Vagina (tissue), 2 donors: Measurements from ENCODE around the gene CD164L2. TPM values are rescaled to one million over a fixed set of nuclear protein-coding genes. Genes with fewer than 3 reads are reported as not detected.
A peak's percentile ranks its signal among the peaks of the same experiment; 100 is the strongest.

Experiments
- DNase-seq, 2 donors: peaks; one replicate each; pipeline ENCODE4 v3.0.0-alpha.2; 2017; ENCODE audit errors: extremely low spot score in 2 of 2
- H3K27ac ChIP-seq: fragments of 200-600 bp; sonication (generic); one replicate; pipeline ENCODE4 v1.5.1; 2019
- H3K27me3 ChIP-seq: fragments of 200-600 bp; sonication (generic); one replicate; pipeline ENCODE4 v1.5.1; 2019
- H3K36me3 ChIP-seq, 2 donors: fragments of 200-600 bp; sonication (generic); one replicate each; pipeline ENCODE4 v1.5.1; 2017 to 2019
- H3K4me1 ChIP-seq: fragments of 200-600 bp; sonication (generic); one replicate; pipeline ENCODE4 v1.5.1; 2019
- H3K4me3 ChIP-seq, 2 donors: fragments of 200-600 bp; sonication (generic); 1 replicate in 1 of 2; 2 replicates in 1 of 2; pipeline ENCODE4 v1.5.1; 2016 to 2019
- H3K9me3 ChIP-seq: fragments of 200-600 bp; sonication (generic); one replicate; pipeline ENCODE4 v1.5.1; 2019
- CTCF ChIP-seq, 3 experiments: fragments of 450-650 bp in 2 of 3; fragments of 200-600 bp in 1 of 3; sonication (generic) in 1 of 3; IDR thresholded peaks; one replicate each; pipeline ENCODE4 v1.5.1; 2017 to 2019; ENCODE audit warnings: antibody characterized with exemption in 3 of 3, mild to moderate bottlenecking in 2 of 3, moderate library complexity in 2 of 3
- POLR2A ChIP-seq, 2 donors: fragments of 450-650 bp; IDR thresholded peaks; one replicate each; pipeline ENCODE4 v1.6.1; 2017; ENCODE audit warnings: antibody characterized with exemption in 2 of 2, mild to moderate bottlenecking in 2 of 2, moderate library complexity in 2 of 2
- POLR2AphosphoS5 ChIP-seq, 2 donors: sonication (generic); formaldehyde crosslinking; IDR thresholded peaks; one replicate each; pipeline ENCODE4 v1.9.0; 2017; ENCODE audit warnings: antibody characterized with exemption in 2 of 2, mild to moderate bottlenecking in 2 of 2, low read depth in 1 of 2; ENCODE audit not compliant: insufficient read depth in 1 of 2
- intact Hi-C: fragments of 100-400 bp; cut with DNase I; formaldehyde crosslinking; loops from one replicate; pipeline ENCODE4 v1.15.1; 2023
- total RNA-seq: library from RNA; depleted of rRNA; stranded (reverse); fragments of >200 nt; gene quantifications from one replicate; pipeline ENCODE4 v1.2.3, GENCODE V29; 2016

CD164L2 gene
- total RNA-seq, 1 donor from 2014 or later = 7.6 TPM

- peak overlapping the region; percentile 77 for H3K27ac ChIP-seq
Measured at GRCh38 chr1:27379564-27380122, 3.5 kb downstream of the CD164L2 start.

DNA sequence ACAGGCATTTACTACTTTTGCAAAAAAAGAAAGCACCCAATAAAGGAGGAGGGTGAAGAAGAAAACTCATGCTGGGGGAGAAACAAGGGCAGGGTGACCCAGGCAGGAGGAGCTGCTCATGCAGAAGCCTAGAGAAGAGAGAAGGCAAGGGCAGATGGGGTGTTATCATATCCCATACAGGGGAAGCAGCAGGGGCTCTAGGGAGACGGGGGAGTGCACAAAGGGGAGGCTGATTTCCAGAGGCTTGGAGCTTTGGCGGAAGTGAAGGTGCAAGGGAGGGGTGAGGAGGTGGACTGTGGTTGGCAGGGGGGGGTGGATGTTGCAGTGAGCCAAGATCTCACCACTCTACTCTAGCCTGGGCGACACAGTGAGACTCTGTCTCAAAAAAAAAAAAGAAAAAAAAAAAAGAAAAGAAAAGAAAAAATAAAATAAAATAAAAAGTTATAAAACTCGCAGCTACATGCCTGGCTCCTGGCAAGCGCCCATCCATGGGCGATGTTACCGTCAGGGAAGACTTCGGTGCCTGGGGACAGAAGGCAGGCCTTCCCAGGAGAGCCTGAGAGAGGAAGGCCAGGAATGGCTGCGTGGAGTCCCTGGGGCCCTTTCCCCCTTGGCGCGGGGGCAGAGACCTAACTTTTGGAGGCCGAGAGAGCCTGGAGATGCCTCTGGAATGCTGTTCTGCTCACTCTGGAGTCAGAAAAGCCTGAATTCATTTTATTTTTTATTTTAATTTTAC is 5.2 kb downstream of the CD164L2 start:
- intact Hi-C loops = no loop called here
- no peaks in the 10 kb centered on the region for H3K27me3 ChIP-seq
- H3K4me1 ChIP-seq = peaks cover 67% of the 10 kb centered on the region
- H3K4me3 ChIP-seq = no peak overlapping the region
- DNase-seq = no peak
- TF ChIP-seq POLR2AphosphoS5 (IDR thresholded peaks at IDR 0.05; ENCODE audit: insufficient read depth in 1 of 2, low read depth in 1 of 2) (no peak), CTCF (IDR thresholded peaks at IDR 0.05) (no peak), POLR2A (IDR thresholded peaks at IDR 0.05) (no peak)
- H3K9me3 ChIP-seq = no peaks in the 10 kb centered on the region
- no peaks in the 10 kb centered on the region for H3K36me3 ChIP-seq
- H3K27ac ChIP-seq = peak overlapping the region; percentile 77

More at GRCh38 chr1:27379564-27380122, 3.5 kb downstream of the CD164L2 start:
- Histone ChIP-seq H3K4me3 (no peak overlapping the region), H3K4me1 (peaks cover 66% of the 10 kb centered on the region), H3K27me3 (no peaks in the 10 kb centered on the region), H3K9me3 (no peaks in the 10 kb centered on the region), H3K36me3 (no peaks in the 10 kb centered on the region)
- TF ChIP-seq POLR2AphosphoS5 (IDR thresholded peaks at IDR 0.05; ENCODE audit: insufficient read depth in 1 of 2, low read depth in 1 of 2) (peak; percentile 21 to 25), CTCF (IDR thresholded peaks at IDR 0.05) (no peak), POLR2A (IDR thresholded peaks at IDR 0.05) (no peak)
- intact Hi-C loops = no loop called here
- no peak for DNase-seq

DNA sequence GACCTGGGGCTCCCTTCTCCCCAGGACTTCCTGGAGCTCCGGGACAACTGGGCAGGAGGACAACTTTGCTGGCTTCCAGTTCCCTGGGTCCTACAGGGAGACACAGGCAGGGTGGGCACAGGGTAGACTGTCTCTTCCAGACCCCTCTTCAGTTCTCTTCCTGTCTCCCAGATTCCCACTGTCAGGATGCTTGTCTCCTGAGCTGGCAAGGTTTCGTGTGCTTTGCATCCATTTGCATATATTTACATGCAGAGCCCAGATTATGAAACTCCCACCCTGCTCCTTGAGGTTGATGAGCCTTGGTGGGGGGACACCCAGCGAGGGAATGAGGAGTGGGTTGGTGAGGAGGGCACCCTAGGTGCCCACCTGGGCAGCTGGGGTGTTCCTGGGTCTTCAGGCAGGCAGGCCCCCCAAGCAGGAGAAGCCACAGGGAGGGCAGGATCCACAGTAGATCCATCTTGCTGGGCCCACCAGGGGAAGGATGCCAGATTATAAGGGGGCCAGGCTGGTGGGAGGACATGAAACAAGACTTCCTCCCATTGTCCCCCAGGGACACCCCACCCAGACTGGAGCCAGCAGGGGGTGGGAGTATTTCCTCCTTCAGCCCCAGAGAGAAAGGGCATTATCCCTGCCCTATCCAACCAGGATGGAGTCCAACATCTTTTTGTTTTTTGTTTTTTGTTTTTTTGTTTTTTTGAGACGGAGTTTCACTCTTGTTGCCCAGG is 8.6 kb downstream of the CD164L2 start, which contains the start of gene FCN3:
Gene FCN3, minus strand, starts transcription at position 463 of the 725 bp plus-strand sequence. Its CDS starts 6 bp downstream, at position 457.
- Histone ChIP-seq H3K4me3 (no peak within 1 kb of the TSS), H3K36me3 (no peaks in the 10 kb centered on the region), H3K4me1 (peaks cover 36% of the 10 kb centered on the region), H3K9me3 (no peaks in the 10 kb centered on the region), H3K27me3 (no peaks in the 10 kb centered on the region), H3K27ac (no peak within 1 kb of the TSS)
- intact Hi-C loops = no loop called here
- no peak for DNase-seq
- no peak for TF ChIP-seq POLR2AphosphoS5 (IDR thresholded peaks at IDR 0.05; ENCODE audit: insufficient read depth in 1 of 2, low read depth in 1 of 2)
- no peak for TF ChIP-seq CTCF (IDR thresholded peaks at IDR 0.05)
- TF ChIP-seq POLR2A (IDR thresholded peaks at IDR 0.05) = no peak

- no peak for TF ChIP-seq POLR2AphosphoS5 (IDR thresholded peaks at IDR 0.05; ENCODE audit: insufficient read depth in 1 of 2, low read depth in 1 of 2)
- no peak for TF ChIP-seq POLR2A (IDR thresholded peaks at IDR 0.05)
- TF ChIP-seq CTCF (IDR thresholded peaks at IDR 0.05) = no peak
- intact Hi-C loops = no loop called here
- peaks cover 36% of the 10 kb centered on the region for H3K4me1 ChIP-seq
- no peak overlapping the region for H3K4me3 ChIP-seq
- H3K27ac ChIP-seq = no peak overlapping the region
- no peaks in the 10 kb centered on the region for H3K9me3 ChIP-seq
- DNase-seq = no peak
- no peaks in the 10 kb centered on the region for H3K27me3 ChIP-seq
- no peaks in the 10 kb centered on the region for H3K36me3 ChIP-seq
Measured at GRCh38 chr1:27372808-27373690, 10.1 kb downstream of the CD164L2 start.
